BJ (cell line): ENCODE measurements around the gene PSME4. TPM values are rescaled to one million over a fixed set of nuclear protein-coding genes. Genes with fewer than 3 reads are reported as not detected.

Experiments
- CTCF ChIA-PET: fragments of 350-600 bp; formaldehyde crosslinking; extraction: SDS; loops from one replicate; lab custom pipeline; 2021; ENCODE audit warnings: antibody characterized with exemption, inconsistent platforms; lab: Yijun Ruan, JAX
- POLR2A ChIA-PET: fragments of 300-600 bp; sonication (Branson Sonifier 250); formaldehyde crosslinking; extraction: SDS; loops from one replicate; lab custom pipeline; 2021; ENCODE audit warnings: antibody characterized with exemption; lab: Charles Lee
- DNase-seq: peaks from one replicate; pipeline ENCODE4 v3.0.0-alpha.2; 2011; ENCODE audit warnings: low read depth
- H3K27me3 ChIP-seq: 2 replicates; pipeline ENCODE4 v1.6.0; 2011; ENCODE audit warnings: low read length; ENCODE audit not compliant: control insufficient read depth, insufficient read depth
- H3K36me3 ChIP-seq: 2 replicates; pipeline ENCODE4 v1.5.1; 2011; ENCODE audit warnings: low read length; ENCODE audit not compliant: control insufficient read depth, insufficient read depth
- H3K4me3 ChIP-seq: 2 replicates; pipeline ENCODE4 v1.5.1; 2011; ENCODE audit warnings: low read depth, mild to moderate bottlenecking, control low read depth, low read length
- polyA plus RNA-seq: library from polyadenylated mRNA; depleted of rRNA; stranded (reverse); fragments of >200 nt; gene quantifications from 2 replicates; pipeline ENCODE4 v1.2.3, GENCODE V29; 2011
- TF ChIP-seq, protein P1 (sequence below): IDR thresholded peaks from 2 replicates; pipeline ENCODE4 v1.5.1; 2011; ENCODE audit warnings: low read depth, mild to moderate bottlenecking, control low read depth, inconsistent platforms, low read length, moderate library complexity; ENCODE audit not compliant: insufficient read depth

The PSME4 gene
- polyA plus RNA-seq, 1 experiment: 14.9 TPM

GRCh38 chr2:53960476-53960875 is 10.3 kb downstream of the PSME4 start:
- TF ChIP-seq, protein P1, sequence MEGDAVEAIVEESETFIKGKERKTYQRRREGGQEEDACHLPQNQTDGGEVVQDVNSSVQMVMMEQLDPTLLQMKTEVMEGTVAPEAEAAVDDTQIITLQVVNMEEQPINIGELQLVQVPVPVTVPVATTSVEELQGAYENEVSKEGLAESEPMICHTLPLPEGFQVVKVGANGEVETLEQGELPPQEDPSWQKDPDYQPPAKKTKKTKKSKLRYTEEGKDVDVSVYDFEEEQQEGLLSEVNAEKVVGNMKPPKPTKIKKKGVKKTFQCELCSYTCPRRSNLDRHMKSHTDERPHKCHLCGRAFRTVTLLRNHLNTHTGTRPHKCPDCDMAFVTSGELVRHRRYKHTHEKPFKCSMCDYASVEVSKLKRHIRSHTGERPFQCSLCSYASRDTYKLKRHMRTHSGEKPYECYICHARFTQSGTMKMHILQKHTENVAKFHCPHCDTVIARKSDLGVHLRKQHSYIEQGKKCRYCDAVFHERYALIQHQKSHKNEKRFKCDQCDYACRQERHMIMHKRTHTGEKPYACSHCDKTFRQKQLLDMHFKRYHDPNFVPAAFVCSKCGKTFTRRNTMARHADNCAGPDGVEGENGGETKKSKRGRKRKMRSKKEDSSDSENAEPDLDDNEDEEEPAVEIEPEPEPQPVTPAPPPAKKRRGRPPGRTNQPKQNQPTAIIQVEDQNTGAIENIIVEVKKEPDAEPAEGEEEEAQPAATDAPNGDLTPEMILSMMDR: no peak
- ChIA-PET POLR2A (no interaction called here), CTCF (interaction anchor here (0.6 kb wide), 1 partner anchor 147 kb away, joined by 4 read pairs; no protein-coding TSS in a partner anchor)
- DNase-seq: no peak
- H3K36me3 ChIP-seq: no peaks in the 10 kb centered on the region
- H3K4me3 ChIP-seq: no peak overlapping the region
- no peaks in the 10 kb centered on the region for H3K27me3 ChIP-seq

GRCh38 chr2:53958443-53958842 is 12.3 kb downstream of the PSME4 start:
- TF ChIP-seq, protein P1: no peak
- no peak for DNase-seq
- ChIA-PET POLR2A (no interaction called here), CTCF (no interaction called here)
- H3K36me3 ChIP-seq: no peaks in the 10 kb centered on the region
- no peak overlapping the region for H3K4me3 ChIP-seq
- no peaks in the 10 kb centered on the region for H3K27me3 ChIP-seq

DNA sequence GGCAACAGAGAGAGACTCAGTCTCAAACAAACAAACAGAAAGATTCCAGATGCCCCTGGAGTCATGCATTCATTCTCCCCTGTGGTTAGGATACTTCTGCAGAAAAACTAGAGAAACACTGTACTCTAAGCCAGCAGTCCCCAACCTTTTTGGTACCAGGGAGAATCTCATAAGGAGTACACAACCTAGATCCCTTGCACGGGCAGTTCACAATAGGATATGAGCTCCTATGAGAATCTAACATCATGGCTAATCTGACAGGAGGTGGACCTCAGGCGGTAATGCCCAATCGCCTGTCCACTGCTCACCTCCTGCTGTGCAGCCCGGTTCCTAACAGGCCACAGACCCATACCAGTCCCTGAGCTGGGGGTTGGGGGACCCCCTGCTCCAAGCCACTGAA is 18.3 kb downstream of the PSME4 start:
- ChIA-PET POLR2A (interaction anchor here (0.7 kb wide), 1 partner anchor 96 kb away, joined by 3 read pairs; no protein-coding TSS in a partner anchor), CTCF (interaction anchor here (1.3 kb wide), 1 partner anchor 16 kb away, joined by 3 read pairs; no protein-coding TSS in a partner anchor)
- Histone ChIP-seq H3K36me3 (no peaks in the 10 kb centered on the region), H3K27me3 (no peaks in the 10 kb centered on the region), H3K4me3 (no peak overlapping the region)
- DNase-seq: no peak
- TF ChIP-seq, protein P1: no peak

GRCh38 chr2:53949457-53949856 is 21.3 kb downstream of the PSME4 start:
- Histone ChIP-seq H3K4me3 (no peak overlapping the region), H3K36me3 (peaks cover 2% of the 10 kb centered on the region; the same call in 1 of the 2 replicates), H3K27me3 (no peaks in the 10 kb centered on the region)
- ChIA-PET POLR2A (no interaction called here), CTCF (no interaction called here)
- TF ChIP-seq, protein P1: no peak
- no peak for DNase-seq

- POLR2A ChIA-PET: no interaction called here
- H3K36me3 ChIP-seq: peaks cover 2% of the 10 kb centered on the region
- TF ChIP-seq, protein P1: no peak
- no peak for DNase-seq
- CTCF ChIA-PET: interaction anchor here (0.5 kb wide), 1 partner anchor 56 kb away, joined by 3 read pairs; no protein-coding TSS in a partner anchor
- H3K4me3 ChIP-seq: no peak overlapping the region
- no peaks in the 10 kb centered on the region for H3K27me3 ChIP-seq
Measured at GRCh38 chr2:53945538-53945937, 25.3 kb downstream of the PSME4 start.
